EL (cell line): ENCODE measurements around the gene ST8SIA3.

Experiments used
- DNase-seq: peaks from one replicate; pipeline ENCODE4 v3.0.0-alpha.2; 2016

ST8SIA3 gene

GRCh38 chr18:57352271-57352701, at the start of gene ST8SIA3:
TSS of gene ST8SIA3 (plus strand) at chr18:57352557. CDS start at chr18:57352847, 290 bp downstream.
- DNase-seq = no peak

DNA sequence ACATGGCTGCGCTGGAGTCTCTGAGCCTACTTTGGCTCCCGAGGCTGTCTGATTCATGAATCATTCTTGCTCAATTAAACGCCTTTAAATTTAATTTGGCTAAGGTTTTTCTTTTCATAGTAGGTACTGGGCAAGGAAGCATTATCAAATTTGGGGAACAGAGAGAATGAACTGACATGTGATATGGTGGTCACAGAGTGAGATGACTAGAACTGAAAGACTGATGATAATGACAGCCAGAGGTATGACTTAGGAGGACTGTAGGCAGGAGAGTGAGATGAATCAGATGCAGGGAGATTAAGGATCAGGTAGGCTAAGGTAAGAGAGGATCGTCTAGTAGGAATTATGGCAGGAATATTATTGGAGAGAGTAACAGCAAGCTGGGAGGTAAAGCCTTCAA, 40.9 kb upstream of the ST8SIA3 start:
- no peak for DNase-seq

DNA sequence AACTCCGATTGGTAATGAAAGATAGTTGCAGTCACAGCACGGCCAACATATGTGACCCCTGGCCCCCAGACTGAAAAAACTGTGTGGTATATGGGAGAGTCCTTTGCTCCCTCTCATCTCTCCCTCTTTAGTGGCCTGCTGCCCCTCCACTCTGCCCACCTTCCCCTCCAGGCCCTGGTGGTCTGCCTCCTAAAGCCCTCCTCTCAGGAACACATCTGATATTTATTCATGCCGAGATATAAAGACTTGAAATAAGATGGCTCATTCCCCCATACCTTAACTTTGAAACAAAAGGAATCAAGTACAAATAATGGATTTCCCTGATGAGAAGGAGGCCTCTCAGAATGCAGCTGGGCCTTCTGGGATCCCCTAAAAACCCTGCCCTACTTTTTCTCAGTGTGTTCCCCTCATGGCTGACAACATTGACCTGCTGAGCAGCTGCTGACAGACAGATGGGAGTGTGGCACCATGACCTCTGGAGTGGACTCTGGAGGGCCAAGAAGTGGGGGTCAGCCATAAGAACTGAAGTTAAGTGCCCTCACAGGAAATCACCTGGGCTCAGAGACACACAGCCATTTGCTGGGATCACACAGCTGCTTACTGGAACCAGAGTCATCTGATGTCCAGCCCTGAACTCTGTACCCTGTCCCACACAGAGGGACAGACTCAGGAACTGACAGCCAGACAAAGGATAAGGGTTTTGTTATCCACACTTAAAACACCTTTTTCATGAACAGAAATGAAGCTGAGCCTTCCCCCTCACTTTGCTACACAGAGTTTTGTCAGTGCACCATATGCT, 39.8 kb upstream of the ST8SIA3 start:
- no peak for DNase-seq

DNA sequence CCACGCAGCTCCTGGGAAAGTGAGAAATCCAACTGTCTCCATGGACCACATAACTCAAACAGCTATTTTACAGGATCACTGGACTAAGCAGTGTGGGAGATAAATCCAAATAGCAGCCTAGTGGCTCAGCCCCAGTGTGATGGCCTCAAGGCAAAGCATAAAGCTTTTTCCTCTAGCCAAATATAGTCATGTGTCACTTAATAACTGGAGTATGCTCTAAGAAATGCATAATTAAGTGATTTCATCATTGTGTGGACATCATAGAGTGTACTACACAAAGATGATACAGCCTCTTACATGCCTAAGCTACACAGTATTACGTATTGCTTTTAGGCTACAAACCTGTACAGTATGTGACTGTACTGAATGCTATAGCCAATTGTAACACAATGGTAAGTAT, 31.8 kb upstream of the ST8SIA3 start:
- no peak for DNase-seq

GRCh38 chr18:57325491-57326166, 26.7 kb upstream of the ST8SIA3 start:
- no peak for DNase-seq

- no peak for DNase-seq
Measured at GRCh38 chr18:57326718-57327323, 25.5 kb upstream of the ST8SIA3 start.

DNA sequence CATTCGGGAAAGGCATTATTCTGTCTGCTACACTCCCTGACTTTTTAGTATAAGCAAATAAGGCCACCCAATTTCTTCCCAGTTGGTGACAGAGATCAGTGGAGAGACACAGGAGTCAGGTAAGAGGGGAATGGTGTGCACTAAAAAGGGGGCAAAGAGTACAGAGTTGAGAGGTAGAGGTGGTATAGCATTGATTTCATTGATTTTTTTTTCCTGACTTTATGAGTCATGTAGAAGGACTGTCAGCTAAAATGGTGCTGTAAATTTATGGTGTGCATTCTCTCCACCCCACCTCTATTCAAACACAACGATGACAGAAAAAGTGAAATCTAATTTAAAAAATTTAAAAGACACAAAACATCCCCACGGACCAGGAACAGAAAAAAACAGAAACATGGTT, 23.7 kb upstream of the ST8SIA3 start:
- no peak for DNase-seq

DNA sequence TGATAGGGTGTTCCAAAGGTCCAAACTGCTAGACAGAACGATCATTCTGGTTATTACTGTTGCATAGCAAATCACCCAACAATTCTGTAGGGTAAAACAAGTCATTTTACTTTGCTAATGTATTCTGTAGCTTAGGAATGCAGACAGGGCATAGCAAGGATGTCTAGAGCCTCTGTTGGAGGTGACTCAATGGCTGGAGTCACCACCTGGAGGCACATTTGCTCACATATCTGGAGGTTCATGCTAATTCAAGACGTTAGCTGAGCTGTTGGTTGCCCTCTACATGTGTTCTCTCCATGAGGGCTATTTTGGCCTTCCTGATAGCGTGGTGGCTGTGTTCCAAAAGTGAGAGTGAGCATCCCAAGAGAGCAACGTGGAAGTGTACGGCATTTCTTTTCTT, 22.5 kb upstream of the ST8SIA3 start:
- DNase-seq = no peak

DNA sequence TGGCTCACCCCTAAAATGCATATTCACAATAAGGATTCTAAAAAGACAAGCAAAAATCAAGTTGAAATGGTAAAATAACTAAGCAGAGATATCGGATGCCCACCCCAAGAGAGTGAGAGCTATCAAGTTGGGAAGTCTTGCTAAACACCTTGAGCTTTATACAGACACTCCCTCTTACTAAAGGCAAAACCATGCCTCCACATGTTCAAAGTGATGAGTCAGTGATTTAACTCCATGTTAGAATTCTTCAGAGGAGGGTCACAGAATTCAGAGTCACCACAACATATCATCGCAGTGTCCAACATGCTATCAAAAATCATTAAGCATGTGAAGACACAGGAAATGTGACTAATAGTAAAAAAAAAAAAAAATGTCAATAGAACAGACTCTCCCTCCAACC, 20.6 kb upstream of the ST8SIA3 start:
- no peak for DNase-seq

GRCh38 chr18:57333940-57334339, 18.4 kb upstream of the ST8SIA3 start:
- DNase-seq = no peak

DNA sequence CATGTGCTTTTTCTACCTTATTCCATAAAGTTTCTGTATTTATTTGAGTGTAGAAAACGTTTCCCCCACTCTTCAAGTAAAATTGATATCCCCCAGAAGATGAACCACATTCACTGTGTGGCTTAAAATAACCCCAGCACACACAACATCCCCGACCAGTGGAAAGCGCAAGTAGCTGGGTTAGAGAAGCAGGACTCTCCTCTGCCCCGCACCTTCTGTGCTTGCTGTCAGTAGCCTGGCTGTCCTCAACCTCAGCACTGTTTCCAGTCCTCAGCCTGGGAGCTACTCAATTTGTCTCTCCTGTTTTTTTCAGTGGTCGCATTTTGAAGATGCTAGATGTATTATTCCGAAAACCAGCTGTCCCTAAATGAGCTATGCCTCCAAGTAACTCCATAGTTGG, 18.0 kb upstream of the ST8SIA3 start:
- DNase-seq = no peak

- DNase-seq = no peak
Measured at GRCh38 chr18:57336343-57336742, 16.0 kb upstream of the ST8SIA3 start.

DNA sequence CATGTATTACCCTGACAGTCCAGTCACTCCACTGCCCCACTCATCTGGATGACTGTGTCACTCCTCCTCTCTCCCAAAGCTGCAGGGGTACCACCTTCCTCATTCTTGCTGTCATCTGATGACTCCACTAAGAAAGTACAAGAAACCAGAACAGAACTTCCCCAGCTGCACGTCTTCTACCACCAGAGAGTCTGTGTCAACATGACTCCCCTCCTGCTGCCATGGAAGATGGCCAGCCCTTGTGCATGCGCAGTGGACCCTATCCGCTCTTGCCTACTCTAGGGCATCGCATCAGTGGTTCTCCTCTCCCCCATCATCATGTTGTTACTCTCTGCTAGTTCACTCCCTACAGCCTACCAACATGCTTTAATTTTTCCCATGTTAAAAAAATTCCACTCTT, 14.5 kb upstream of the ST8SIA3 start:
- DNase-seq = no peak

- DNase-seq = no peak
Measured at GRCh38 chr18:57343833-57344232, 8.5 kb upstream of the ST8SIA3 start.

DNA sequence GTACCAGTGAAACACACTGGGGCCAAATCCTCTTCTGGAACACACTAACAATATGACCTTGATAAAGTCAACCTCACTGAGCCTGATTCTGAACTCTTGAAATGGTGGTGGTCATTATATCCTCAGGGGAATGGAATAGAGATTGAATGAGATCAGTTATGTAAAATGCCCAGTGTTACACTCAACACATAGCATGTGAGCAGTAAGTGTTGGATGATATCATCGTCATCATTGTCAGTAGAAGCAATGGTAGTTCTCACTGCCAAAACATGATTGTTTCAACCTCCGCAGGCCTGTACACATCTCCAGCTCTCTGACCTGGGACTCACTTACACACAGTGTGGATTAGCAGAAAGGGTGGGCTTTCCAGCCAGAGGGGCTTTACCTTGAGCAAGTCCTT, 5.5 kb upstream of the ST8SIA3 start:
- no peak for DNase-seq

GRCh38 chr18:57347784-57348183, 4.6 kb upstream of the ST8SIA3 start:
- DNase-seq = no peak

DNA sequence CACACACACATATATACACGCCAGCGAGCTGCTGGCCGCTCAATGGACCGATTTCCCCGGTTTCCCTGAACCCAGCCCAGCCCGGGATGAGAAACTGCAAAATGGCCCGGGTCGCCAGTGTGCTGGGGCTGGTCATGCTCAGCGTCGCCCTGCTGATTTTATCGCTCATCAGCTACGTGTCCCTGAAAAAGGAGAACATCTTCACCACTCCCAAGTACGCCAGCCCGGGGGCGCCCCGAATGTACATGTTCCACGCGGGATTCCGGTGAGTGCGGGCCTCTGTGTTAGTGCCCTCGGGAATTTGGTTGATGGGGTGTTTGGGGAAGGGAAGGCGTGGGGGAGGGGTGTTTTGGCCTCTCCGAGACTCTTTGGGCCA, 392 bp downstream of the ST8SIA3 start:
- no peak for DNase-seq

GRCh38 chr18:57353137-57353939, 981 bp downstream of the ST8SIA3 start:
- DNase-seq = no peak

GRCh38 chr18:57353940-57354461, 1.6 kb downstream of the ST8SIA3 start:
- DNase-seq = peak; percentile 11

DNA sequence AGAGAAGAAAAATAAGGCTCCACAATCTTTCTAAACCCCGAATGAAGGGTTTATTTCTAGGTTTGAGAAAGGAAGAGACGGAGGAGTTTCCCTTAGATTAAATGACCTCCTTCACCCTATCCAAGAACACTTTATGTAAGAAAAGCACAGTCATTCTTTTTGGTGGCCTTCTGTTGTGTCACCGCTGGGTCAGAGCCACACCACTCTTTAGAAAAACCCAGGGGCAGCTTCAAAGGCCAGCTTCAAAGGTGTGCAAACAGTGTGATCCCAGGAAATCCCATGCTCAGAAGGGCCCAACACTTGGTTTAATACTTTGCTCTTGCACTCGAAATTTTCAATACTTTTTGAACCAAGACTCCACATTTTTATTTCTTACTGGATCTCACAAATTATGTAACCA, 7.1 kb downstream of the ST8SIA3 start:
- DNase-seq = no peak

DNA sequence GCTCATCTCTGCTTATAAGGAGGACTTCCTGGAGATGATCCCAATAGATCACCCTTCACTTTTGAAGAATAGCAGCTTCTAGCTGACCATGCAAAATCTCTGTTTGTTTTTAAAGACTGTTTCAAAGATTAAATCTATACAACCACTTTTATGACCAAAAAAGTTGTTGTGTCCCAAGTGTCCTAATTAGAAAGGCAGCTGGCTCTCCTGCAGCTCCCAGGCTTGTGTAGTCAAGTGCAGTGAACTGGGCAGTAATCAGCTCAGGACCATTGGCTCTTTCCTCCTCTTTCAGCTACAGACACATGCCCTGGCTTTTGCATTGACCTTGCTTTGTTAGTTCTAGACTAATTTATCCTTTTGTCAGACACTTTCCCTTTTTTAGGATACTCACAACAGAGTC, 10.4 kb downstream of the ST8SIA3 start:
- no peak for DNase-seq

GRCh38 chr18:57364460-57364859, 12.1 kb downstream of the ST8SIA3 start:
- no peak for DNase-seq

DNA sequence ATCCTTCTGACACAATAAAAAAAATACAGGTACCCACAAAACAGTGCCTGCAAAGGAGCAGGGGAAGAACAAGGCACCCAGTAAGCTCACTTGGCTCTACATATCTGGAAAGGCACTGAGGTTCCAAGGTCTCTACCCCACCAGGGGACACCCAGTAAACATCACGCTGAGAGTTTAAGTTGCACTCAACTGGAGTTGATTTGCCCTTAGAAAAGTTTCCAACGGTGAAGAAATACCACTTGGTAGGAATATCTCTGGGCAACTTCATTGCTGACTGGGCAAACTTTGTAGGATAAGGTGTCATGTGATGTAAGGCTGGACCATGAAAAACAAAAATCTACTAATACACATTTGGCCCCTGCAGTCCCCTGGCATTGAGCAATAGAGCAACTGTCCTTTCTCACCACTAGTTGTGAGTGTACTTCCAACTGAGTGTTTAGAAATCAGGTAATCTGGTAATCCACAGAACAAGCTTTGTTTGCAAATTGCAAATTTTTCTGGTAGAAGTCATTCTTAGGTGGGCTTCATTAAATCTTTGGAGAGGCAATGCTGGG, 14.2 kb downstream of the ST8SIA3 start:
- DNase-seq = no peak
